Left forelimb (tissue), 1 donor: ENCODE data around the gene PTPRN2.
"Not testable (repeated sequence)": the region's sequence is repeated elsewhere in the genome, so short reads cannot be mapped to it uniquely, and the experiment has no call there.

Experiments
- DNase-seq: peaks from one replicate; pipeline ENCODE4 v3.0.0-alpha.2; 2018; ENCODE audit warnings: low spot score

PTPRN2 gene

GRCh38 chr7:158385496-158386354 lies 201.9 kb downstream of the PTPRN2 start:
- not testable (repeated sequence) for DNase-seq

- no peak for DNase-seq
Measured at GRCh38 chr7:158384746-158385145, 202.9 kb downstream of the PTPRN2 start.

- DNase-seq = no peak
Measured at GRCh38 chr7:158383665-158384064, 204.0 kb downstream of the PTPRN2 start.

GRCh38 chr7:158382363-158383254 lies 205.0 kb downstream of the PTPRN2 start:
- DNase-seq = no peak

GRCh38 chr7:158381956-158382355 lies 205.7 kb downstream of the PTPRN2 start:
- no peak for DNase-seq

- DNase-seq = no peak
Measured at GRCh38 chr7:158378978-158379377, 208.6 kb downstream of the PTPRN2 start.

- no peak for DNase-seq
Measured at GRCh38 chr7:158377800-158378623, 209.6 kb downstream of the PTPRN2 start.

GRCh38 chr7:158376839-158377186 lies 210.8 kb downstream of the PTPRN2 start:
- not testable (repeated sequence) for DNase-seq

GRCh38 chr7:158376146-158376838 lies 211.3 kb downstream of the PTPRN2 start:
- not testable (repeated sequence) for DNase-seq

- no peak for DNase-seq
Measured at GRCh38 chr7:158375034-158375433, 212.6 kb downstream of the PTPRN2 start.

GRCh38 chr7:158374586-158374985 lies 213.0 kb downstream of the PTPRN2 start:
- no peak for DNase-seq

GRCh38 chr7:158374146-158374545 lies 213.5 kb downstream of the PTPRN2 start:
- DNase-seq = no peak

GRCh38 chr7:158373476-158374133 lies 214.0 kb downstream of the PTPRN2 start:
- no peak for DNase-seq

- no peak for DNase-seq
Measured at GRCh38 chr7:158372400-158373342, 215.0 kb downstream of the PTPRN2 start.

- DNase-seq = no peak
Measured at GRCh38 chr7:158371856-158372255, 215.8 kb downstream of the PTPRN2 start.

GRCh38 chr7:158369866-158370265 lies 217.8 kb downstream of the PTPRN2 start:
- DNase-seq = no peak

- no peak for DNase-seq
Measured at GRCh38 chr7:158369290-158369689, 218.3 kb downstream of the PTPRN2 start.

- DNase-seq = no peak
Measured at GRCh38 chr7:158368449-158368848, 219.2 kb downstream of the PTPRN2 start.

GRCh38 chr7:158367634-158367982 lies 220.0 kb downstream of the PTPRN2 start:
- no peak for DNase-seq
